22Rv1 (cell line): ENCODE results near the gene ZNF367.

Experiments used
- H3K27ac ChIP-seq: fragments of 450-650 bp; 2 replicates; pipeline ENCODE4 v1.5.1; 2017
- CTCF ChIP-seq: fragments of 450-650 bp; IDR thresholded peaks from 2 replicates; pipeline ENCODE4 v1.5.1; 2017; ENCODE audit warnings: mild to moderate bottlenecking
- ZFX ChIP-seq: fragments of 450-650 bp; IDR thresholded peaks from 2 replicates; pipeline ENCODE4 v1.6.1; 2017; ENCODE audit warnings: antibody characterized with exemption, borderline replicate concordance

Gene ZNF367

GRCh38 chr9:96449523-96449844 is 31.3 kb upstream of the ZNF367 start:
- H3K27ac ChIP-seq: peak overlapping the region; percentile 64; the same call in 1 of the 2 replicates
- TF ChIP-seq ZFX (no peak), CTCF (no peak)

DNA sequence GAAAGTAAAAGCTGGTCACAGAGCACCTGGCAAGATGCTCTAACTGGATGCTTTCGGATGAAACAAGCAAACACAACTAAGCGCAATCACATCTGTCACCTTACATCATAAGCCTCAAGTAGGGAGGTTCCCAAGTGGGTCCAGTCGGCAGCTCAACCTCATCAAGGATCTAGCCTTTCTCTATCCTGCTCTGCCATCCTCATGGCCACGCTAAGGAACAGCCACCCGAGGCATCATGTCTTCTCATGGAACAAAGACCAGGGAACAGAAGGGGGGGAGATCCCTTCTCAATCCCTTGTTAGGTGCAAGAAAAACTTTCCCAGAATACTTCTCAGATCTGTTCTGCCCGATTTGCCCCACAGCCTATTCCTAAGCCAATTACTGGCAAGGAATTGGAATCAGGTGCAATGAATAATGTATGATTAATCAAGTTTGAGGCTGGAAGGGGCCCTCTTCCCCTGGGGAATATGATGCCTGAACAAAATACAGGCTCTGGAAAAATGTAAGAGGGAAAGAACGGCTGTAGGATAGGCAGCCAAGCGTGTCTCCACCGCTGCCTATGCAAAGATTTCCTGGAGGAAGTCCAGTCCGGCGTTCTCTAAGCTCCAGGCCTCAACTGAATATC is 30.5 kb upstream of the ZNF367 start:
- H3K27ac ChIP-seq: no peak overlapping the region

GRCh38 chr9:96447406-96447805 is 29.2 kb upstream of the ZNF367 start:
- no peak for TF ChIP-seq CTCF
- TF ChIP-seq ZFX: no peak
- no peak overlapping the region for H3K27ac ChIP-seq

More for the DNA sequence above, 30.5 kb upstream of the ZNF367 start:
- TF ChIP-seq CTCF (no peak), ZFX (no peak)

GRCh38 chr9:96442491-96442890 is 24.3 kb upstream of the ZNF367 start:
- no peak overlapping the region for H3K27ac ChIP-seq
- TF ChIP-seq ZFX (no peak), CTCF (no peak)

GRCh38 chr9:96441798-96442445 is 23.8 kb upstream of the ZNF367 start:
- TF ChIP-seq ZFX: no peak
- peak; percentile 82 for TF ChIP-seq CTCF

DNA sequence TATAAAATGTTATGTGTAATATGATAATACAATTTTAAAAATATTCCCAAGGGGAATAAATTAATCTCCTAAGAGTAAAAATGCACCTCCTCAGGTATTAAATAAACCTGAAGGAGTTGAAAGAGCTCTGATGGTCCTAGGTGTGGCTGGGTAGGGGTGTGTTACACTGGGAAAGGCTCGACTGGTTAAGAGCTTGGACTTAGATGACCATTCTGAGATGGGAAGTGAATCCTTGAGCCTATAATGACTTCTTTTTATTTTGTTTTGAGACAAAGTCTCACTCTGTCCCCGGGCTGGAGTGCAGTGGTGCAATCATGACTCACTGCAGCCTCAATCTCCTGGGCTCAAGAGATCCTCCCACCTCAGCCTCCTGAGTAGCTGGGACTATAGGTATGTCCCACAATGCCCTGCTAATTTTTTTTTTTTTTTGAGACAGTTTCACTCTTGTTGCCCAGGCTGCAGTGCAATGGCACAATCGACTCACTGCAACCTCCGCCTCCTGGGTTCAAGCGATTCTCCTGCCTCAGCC is 22.6 kb upstream of the ZNF367 start:
- H3K27ac ChIP-seq: no peak overlapping the region
- TF ChIP-seq ZFX: no peak
- TF ChIP-seq CTCF: no peak

More at GRCh38 chr9:96441798-96442445, 23.8 kb upstream of the ZNF367 start:
- no peak overlapping the region for H3K27ac ChIP-seq

DNA sequence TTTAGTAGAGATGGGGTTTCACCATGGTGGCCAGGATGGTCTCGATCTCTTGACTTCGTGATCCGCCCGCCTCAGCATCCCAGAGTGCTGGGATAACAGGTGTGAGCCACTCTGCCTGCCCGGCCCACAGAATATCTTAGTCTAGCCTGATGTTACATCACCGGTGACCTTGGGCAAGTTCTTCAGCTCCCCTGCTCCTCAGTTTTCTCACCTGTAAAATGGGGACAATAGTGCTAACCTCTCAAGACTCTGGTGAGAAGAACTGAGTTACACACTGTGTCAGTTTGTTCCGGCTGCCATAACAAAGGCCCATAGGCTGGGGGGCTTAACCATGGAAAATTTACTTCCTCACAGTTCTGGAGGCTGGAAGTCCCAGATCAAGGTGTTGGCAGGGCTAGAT is 19.3 kb upstream of the ZNF367 start:
- H3K27ac ChIP-seq: no peak overlapping the region
- TF ChIP-seq ZFX: no peak
- TF ChIP-seq CTCF: no peak
